Keratinocyte (primary cell): ENCODE results near the gene PTCD2. TPM values are rescaled to one million over a fixed set of nuclear protein-coding genes. Genes with fewer than 3 reads are reported as not detected.

Experiments used
- DNase-seq: peaks from one replicate; pipeline ENCODE4 v3.0.0-alpha.2; 2011; ENCODE audit warnings: low read depth, missing footprints, low spot score
- FAIRE-seq: peaks from 2 replicates; lab custom pipeline; 2011; peaks lifted over from hg19 to GRCh38; lab: Jason Lieb, UNC
- H2AFZ ChIP-seq: 2 replicates; pipeline ENCODE4 v1.6.0; 2012; ENCODE audit warnings: low read length, control low read depth, inconsistent platforms; ENCODE audit not compliant: control insufficient read depth
- H3K27ac ChIP-seq: 2 replicates; pipeline ENCODE4 v1.5.1; 2011; ENCODE audit warnings: low read length; ENCODE audit not compliant: control insufficient read depth, insufficient read depth
- H3K27me3 ChIP-seq: 3 replicates; pipeline ENCODE4 v1.6.0; 2011; ENCODE audit warnings: low read length; ENCODE audit not compliant: control insufficient read depth, insufficient read depth; ENCODE audit errors: extremely low read depth
- H3K36me3 ChIP-seq, 2 experiments: 2 replicates in 1 of 2; 3 replicates in 1 of 2; pipeline ENCODE4 v1.5.1; 2011; ENCODE audit warnings: low read length in 2 of 2, mild to moderate bottlenecking in 1 of 2; ENCODE audit not compliant: control insufficient read depth in 2 of 2, insufficient read depth in 2 of 2; ENCODE audit errors: extremely low read depth in 1 of 2
- H3K4me1 ChIP-seq: 3 replicates; pipeline ENCODE4 v1.5.1; 2011; ENCODE audit warnings: low read length; ENCODE audit not compliant: control insufficient read depth, insufficient read depth; ENCODE audit errors: extremely low read depth
- H3K4me2 ChIP-seq: 3 replicates; pipeline ENCODE4 v1.6.0; 2011; ENCODE audit warnings: low read depth, low read length; ENCODE audit not compliant: control insufficient read depth, insufficient read depth; ENCODE audit errors: extremely low read depth
- H3K4me3 ChIP-seq, 3 experiments: fragments of 200-600 bp in 1 of 3; sonication (generic) in 1 of 3; 2 replicates in 2 of 3; 3 replicates in 1 of 3; pipeline ENCODE4 v1.5.1; 2011 to 2016; ENCODE audit warnings: low read length in 3 of 3, mild to moderate bottlenecking in 3 of 3, control low read depth in 2 of 3, inconsistent platforms in 1 of 3, low read depth in 1 of 3, mixed read lengths in 1 of 3, mixed run types in 1 of 3, moderate library complexity in 1 of 3; ENCODE audit not compliant: control insufficient read depth in 2 of 3, insufficient read depth in 2 of 3; ENCODE audit errors: extremely low read depth in 1 of 3
- H3K79me2 ChIP-seq: 2 replicates; pipeline ENCODE4 v1.6.0; 2012; ENCODE audit warnings: low read length; ENCODE audit not compliant: control insufficient read depth, insufficient read depth
- H3K9ac ChIP-seq: 3 replicates; pipeline ENCODE4 v1.6.0; 2011; ENCODE audit warnings: low read length; ENCODE audit not compliant: control insufficient read depth, insufficient read depth; ENCODE audit errors: extremely low read depth
- H3K9me1 ChIP-seq: 3 replicates; pipeline ENCODE4 v1.6.0; 2011; ENCODE audit warnings: low read length; ENCODE audit not compliant: control insufficient read depth, insufficient read depth; ENCODE audit errors: extremely low read depth
- H3K9me3 ChIP-seq: 2 replicates; pipeline ENCODE4 v1.5.1; 2012; ENCODE audit warnings: low read depth, low read length; ENCODE audit not compliant: control insufficient read depth
- H4K20me1 ChIP-seq: 3 replicates; pipeline ENCODE4 v1.6.0; 2011; ENCODE audit warnings: low read length; ENCODE audit not compliant: control insufficient read depth, insufficient read depth; ENCODE audit errors: extremely low read depth
- CTCF ChIP-seq, 3 experiments: IDR thresholded peaks in 1 of 3; conservative IDR thresholded peaks in 1 of 3; optimal IDR thresholded peaks in 1 of 3; 2 replicates in 2 of 3; 3 replicates in 1 of 3; pipeline versions ENCODE3 to v1.5.1; 2011; ENCODE audit warnings: low read length in 3 of 3, mild to moderate bottlenecking in 3 of 3, moderate library complexity in 2 of 3, control low read depth in 1 of 3, inconsistent platforms in 1 of 3; ENCODE audit not compliant: insufficient read depth in 2 of 3; ENCODE audit errors: extremely low read depth in 1 of 3
- EZH2 ChIP-seq: IDR thresholded peaks from one replicate; pipeline ENCODE4 v1.6.1; 2012; ENCODE audit warnings: inconsistent platforms, mild to moderate bottlenecking, low read length, moderate library complexity
- dilution Hi-C: fragments of 300-500 bp; cut with MboI; formaldehyde crosslinking; loops from one replicate; pipeline ENCODE4 v1.7.0; 2020; ENCODE audit warnings: low sequenced_read_pairs; ENCODE audit not compliant: extremely low pct_ligation_motif_present
- polyA plus RNA-seq, 5 experiments: library from polyadenylated mRNA; depleted of rRNA in 3 of 5; stranded (reverse) in 3 of 5; stranded (forward) in 1 of 5; unstranded in 1 of 5; fragments of >200 nt; gene quantifications; 1 replicate in 1 of 5; 2 replicates in 3 of 5; 3 replicates in 1 of 5; pipeline versions ENCODE4 v1.2.1 to v1.2.3, GENCODE V29; 2011 to 2012; ENCODE audit warnings: missing spikeins in 2 of 5, low read depth in 1 of 5, low replicate concordance in 1 of 5

PTCD2 gene
- polyA plus RNA-seq, 1 donor (not counting 4 experiments of a cell fraction or from before 2014, with no cell fraction given), result 13.1 TPM

- peaks cover 3% of the 10 kb centered on the region for H3K4me1 ChIP-seq
- no peak overlapping the region for H2AFZ ChIP-seq
- dilution Hi-C loops, result no loop called here
- peaks cover 7% of the 10 kb centered on the region in 2 experiments for H3K36me3 ChIP-seq
- H3K9me1 ChIP-seq, result no peaks in the 10 kb centered on the region
- no peaks in the 10 kb centered on the region for H3K27me3 ChIP-seq
- no peak overlapping the region for H3K4me3 ChIP-seq
- H3K9ac ChIP-seq, result no peak overlapping the region
- no peak overlapping the region for H3K4me2 ChIP-seq
- TF ChIP-seq EZH2 (no peak), CTCF (optimal IDR thresholded peaks at IDR 0.05 in 1 of 3, IDR thresholded peaks at IDR 0.05 in 1 of 3, conservative IDR thresholded peaks at IDR 0.05 in 1 of 3; ENCODE audit: extremely low read depth in 1 of 3, insufficient read depth in 2 of 3, low read length in 3 of 3) (no peak)
- no peaks in the 10 kb centered on the region for H3K79me2 ChIP-seq
- FAIRE-seq, result no peak
- no peak for DNase-seq
- no peak overlapping the region for H3K27ac ChIP-seq
- no peaks in the 10 kb centered on the region for H4K20me1 ChIP-seq
- no peaks in the 10 kb centered on the region for H3K9me3 ChIP-seq
These were observed 33.4 kb upstream of the PTCD2 start for GRCh38 chr5:72286798-72287197.

- Histone ChIP-seq H3K4me3 (no peak overlapping the region), H3K79me2 (no peaks in the 10 kb centered on the region), H3K4me2 (no peak overlapping the region), H4K20me1 (no peaks in the 10 kb centered on the region), H2AFZ (no peak overlapping the region), H3K9me3 (no peaks in the 10 kb centered on the region), H3K9me1 (no peaks in the 10 kb centered on the region), H3K36me3 (peaks cover 7 to 10% of the 10 kb centered on the region in 2 experiments), H3K9ac (no peak overlapping the region), H3K27me3 (no peaks in the 10 kb centered on the region), H3K27ac (no peak overlapping the region), H3K4me1 (no peaks in the 10 kb centered on the region)
- no peak for FAIRE-seq
- DNase-seq, result no peak
- TF ChIP-seq EZH2, result no peak
- no peak for TF ChIP-seq CTCF (optimal IDR thresholded peaks at IDR 0.05 in 1 of 3, IDR thresholded peaks at IDR 0.05 in 1 of 3, conservative IDR thresholded peaks at IDR 0.05 in 1 of 3; ENCODE audit: extremely low read depth in 1 of 3, insufficient read depth in 2 of 3, low read length in 3 of 3)
- dilution Hi-C loops, result no loop called here
These were observed 31.2 kb upstream of the PTCD2 start for GRCh38 chr5:72288924-72289323.
